Hematopoietic multipotent progenitor cell (in vitro differentiated cells): ENCODE measurements around the gene COA7. TPM values are rescaled to one million over a fixed set of nuclear protein-coding genes. Genes with fewer than 3 reads are reported as not detected.
A peak's percentile ranks its signal among the peaks of the same experiment; 100 is the strongest.

Source experiments
- DNase-seq, 3 donors: peaks; one replicate each; pipeline ENCODE4 v3.0.0-alpha.2; 2011 to 2015; ENCODE audit warnings: low read depth in 2 of 3, low spot score in 2 of 3
- small RNA-seq: library from RNA; depleted of rRNA; stranded (forward); fragments of <200 nt; gene quantifications from one replicate; pipeline ENCODE3, GENCODE V24; 2012
- total RNA-seq: library from RNA; depleted of rRNA; stranded (reverse); fragments of >200 nt; gene quantifications from one replicate; pipeline ENCODE4 v1.2.3, GENCODE V29; 2012

The COA7 gene
- total RNA-seq, 1 donor = 8.1 TPM

- peak in 2 of 3 donors; percentile 18 to 24 for DNase-seq
These were observed 56.8 kb downstream of the COA7 start for GRCh38 chr1:52641307-52641706.

GRCh38 chr1:52640697-52641096 lies 57.5 kb downstream of the COA7 start:
- no peak for DNase-seq

GRCh38 chr1:52637946-52638345 lies 60.2 kb downstream of the COA7 start:
- DNase-seq = no peak

- peak; percentile 19 to 58 (median 26) for DNase-seq
These were observed 61.1 kb downstream of the COA7 start for GRCh38 chr1:52636721-52637695.

GRCh38 chr1:52635321-52636089 lies 62.6 kb downstream of the COA7 start:
- DNase-seq = no peak

Small RNA genes within 50 kb of the gene (small RNA-seq; reads per million reads assigned to genes)
- gene RN7SL62P = not detected

Other genes with a start within 250 kb of the COA7 start
- gene TUT4, start 145.3 kb downstream of the COA7 start, total RNA-seq = 26.9 TPM
- 92.1 TPM for gene GPX7, start 96.0 kb downstream of the COA7 start, total RNA-seq
- gene SHISAL2A, start 65.2 kb downstream of the COA7 start, total RNA-seq = 0.27 TPM
- gene ZYG11B, start 28.1 kb upstream of the COA7 start, total RNA-seq = 22.9 TPM
- gene ZYG11A, start 144.4 kb upstream of the COA7 start, total RNA-seq = not detected
- 8.6 TPM for gene ECHDC2, start 223.4 kb upstream of the COA7 start, total RNA-seq
- gene SCP2, start 228.9 kb upstream of the COA7 start, total RNA-seq = 26.1 TPM